Measurements from ENCODE around the gene OBSCN. TPM values are rescaled to one million over a fixed set of nuclear protein-coding genes. Genes with fewer than 3 reads are reported as not detected.

OBSCN gene
- total RNA-seq, 1 donor from 2014 or later = 25.7 TPM

DNA sequence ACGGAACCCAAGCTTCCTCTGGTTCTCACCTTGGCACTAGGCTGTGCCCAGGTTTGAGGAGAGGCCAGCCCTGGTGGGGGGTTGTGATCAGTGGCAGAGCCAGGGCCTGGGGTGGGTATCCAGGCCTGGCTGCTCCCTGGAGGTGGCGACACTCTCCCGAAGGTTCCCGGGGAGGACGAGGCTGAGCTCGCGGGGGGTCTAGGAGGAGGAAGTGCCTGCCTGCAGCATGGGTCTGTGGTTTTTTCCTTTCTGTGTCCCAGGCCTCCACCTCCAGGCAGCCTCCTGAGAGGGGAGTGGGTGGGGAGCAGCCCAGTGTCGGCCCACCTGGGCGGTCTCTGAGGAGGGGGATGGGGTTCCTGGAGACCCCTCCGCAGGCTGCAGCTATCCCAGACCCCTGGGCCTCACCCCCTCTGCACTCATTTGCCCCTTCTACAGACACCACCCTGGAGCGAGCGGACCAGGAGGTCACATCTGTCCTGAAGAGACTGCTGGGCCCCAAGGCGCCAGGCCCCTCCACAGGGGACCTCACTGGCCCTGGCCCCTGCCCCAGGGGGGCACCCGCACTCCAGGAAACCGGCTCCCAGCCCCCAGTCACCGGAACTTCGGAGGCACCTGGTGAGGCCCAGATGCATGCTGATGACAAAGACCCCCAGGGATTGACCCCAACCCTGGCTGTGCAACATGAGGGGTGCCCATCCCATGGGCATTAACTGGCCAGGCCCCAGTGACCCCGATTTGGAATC is 154.5 kb downstream of the OBSCN start:
- no peaks in the 10 kb centered on the region for H3K36me3 Mint-ChIP-seq (ENCODE audit: unreplicated experiment)
- H3K27ac Mint-ChIP-seq (ENCODE audit: unreplicated experiment) = no peak overlapping the region
- peaks cover 6% of the 10 kb centered on the region for H3K4me1 Mint-ChIP-seq (ENCODE audit: low read depth, unreplicated experiment)
- TF ChIP-seq, protein P1, sequence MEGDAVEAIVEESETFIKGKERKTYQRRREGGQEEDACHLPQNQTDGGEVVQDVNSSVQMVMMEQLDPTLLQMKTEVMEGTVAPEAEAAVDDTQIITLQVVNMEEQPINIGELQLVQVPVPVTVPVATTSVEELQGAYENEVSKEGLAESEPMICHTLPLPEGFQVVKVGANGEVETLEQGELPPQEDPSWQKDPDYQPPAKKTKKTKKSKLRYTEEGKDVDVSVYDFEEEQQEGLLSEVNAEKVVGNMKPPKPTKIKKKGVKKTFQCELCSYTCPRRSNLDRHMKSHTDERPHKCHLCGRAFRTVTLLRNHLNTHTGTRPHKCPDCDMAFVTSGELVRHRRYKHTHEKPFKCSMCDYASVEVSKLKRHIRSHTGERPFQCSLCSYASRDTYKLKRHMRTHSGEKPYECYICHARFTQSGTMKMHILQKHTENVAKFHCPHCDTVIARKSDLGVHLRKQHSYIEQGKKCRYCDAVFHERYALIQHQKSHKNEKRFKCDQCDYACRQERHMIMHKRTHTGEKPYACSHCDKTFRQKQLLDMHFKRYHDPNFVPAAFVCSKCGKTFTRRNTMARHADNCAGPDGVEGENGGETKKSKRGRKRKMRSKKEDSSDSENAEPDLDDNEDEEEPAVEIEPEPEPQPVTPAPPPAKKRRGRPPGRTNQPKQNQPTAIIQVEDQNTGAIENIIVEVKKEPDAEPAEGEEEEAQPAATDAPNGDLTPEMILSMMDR (IDR thresholded peaks at IDR 0.05; ENCODE audit: partially characterized antibody, unreplicated experiment) = no peak
- H3K4me3 Mint-ChIP-seq (ENCODE audit: unreplicated experiment) = no peak overlapping the region
- DNase-seq = peak; percentile 14
- peaks cover 1% of the 10 kb centered on the region for H3K9me3 Mint-ChIP-seq (ENCODE audit: unreplicated experiment)
- H3K27me3 Mint-ChIP-seq (ENCODE audit: unreplicated experiment) = peaks cover 4% of the 10 kb centered on the region

DNA sequence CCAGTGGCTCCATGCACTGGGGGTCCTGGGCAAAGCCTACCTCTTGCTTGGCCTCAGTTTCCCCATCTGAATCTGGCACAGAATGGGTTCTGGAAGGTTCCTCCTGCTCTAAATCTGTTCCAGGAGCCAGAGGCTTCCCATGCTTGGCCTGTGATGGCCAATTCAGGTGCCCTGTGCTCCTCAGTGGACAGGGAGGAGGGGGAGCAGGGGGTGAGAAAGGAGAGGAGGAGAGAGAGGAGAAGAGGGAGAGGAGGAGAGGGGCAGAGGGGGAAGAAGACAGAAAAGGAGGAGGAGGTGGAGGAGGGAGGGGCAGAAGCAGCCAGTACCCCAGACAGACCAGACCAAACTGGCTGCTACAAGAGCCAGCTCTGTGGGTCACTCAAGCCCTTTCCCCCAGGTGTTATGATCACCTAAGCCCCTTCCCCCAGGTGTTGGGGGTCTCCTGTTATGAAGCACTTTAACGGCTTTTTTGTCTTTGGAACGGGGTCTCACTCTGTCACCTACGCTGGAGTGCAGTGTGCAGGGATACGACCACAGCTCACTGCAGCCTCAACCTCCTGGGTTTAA is 155.1 kb downstream of the OBSCN start:
- peaks cover under 1% of the 10 kb centered on the region for H3K9me3 Mint-ChIP-seq (ENCODE audit: unreplicated experiment)
- no peaks in the 10 kb centered on the region for H3K36me3 Mint-ChIP-seq (ENCODE audit: unreplicated experiment)
- no peak overlapping the region for H3K4me3 Mint-ChIP-seq (ENCODE audit: unreplicated experiment)
- DNase-seq = no peak
- H3K27ac Mint-ChIP-seq (ENCODE audit: unreplicated experiment) = no peak overlapping the region
- TF ChIP-seq, protein P1 (IDR thresholded peaks at IDR 0.05; ENCODE audit: partially characterized antibody, unreplicated experiment) = no peak
- H3K27me3 Mint-ChIP-seq (ENCODE audit: unreplicated experiment) = peaks cover 4% of the 10 kb centered on the region
- peaks cover under 1% of the 10 kb centered on the region for H3K4me1 Mint-ChIP-seq (ENCODE audit: low read depth, unreplicated experiment)

DNA sequence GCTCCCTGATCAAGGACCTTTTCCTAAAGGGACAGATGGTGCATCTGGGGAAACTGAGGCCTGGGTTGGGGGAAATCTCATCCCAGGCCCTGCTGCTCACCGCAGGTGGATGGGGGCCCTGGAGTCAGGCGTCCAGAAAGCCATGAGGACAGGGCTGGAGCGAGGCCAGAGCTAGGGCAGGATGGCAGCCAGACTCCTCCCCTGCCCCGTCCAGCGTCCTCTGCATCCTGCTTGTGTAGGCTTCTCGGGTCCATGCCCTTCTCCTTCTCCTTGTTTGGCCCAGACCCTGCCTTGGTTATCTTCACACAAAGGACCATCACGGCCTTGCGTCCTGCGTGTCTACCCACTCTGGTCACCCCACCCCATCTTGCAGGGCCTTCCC is 155.8 kb downstream of the OBSCN start:
- H3K9me3 Mint-ChIP-seq (ENCODE audit: unreplicated experiment) = no peaks in the 10 kb centered on the region
- H3K27me3 Mint-ChIP-seq (ENCODE audit: unreplicated experiment) = peaks cover 4% of the 10 kb centered on the region
- no peaks in the 10 kb centered on the region for H3K4me1 Mint-ChIP-seq (ENCODE audit: low read depth, unreplicated experiment)
- DNase-seq = no peak
- TF ChIP-seq, protein P1 (IDR thresholded peaks at IDR 0.05; ENCODE audit: partially characterized antibody, unreplicated experiment) = no peak
- no peak overlapping the region for H3K4me3 Mint-ChIP-seq (ENCODE audit: unreplicated experiment)
- H3K36me3 Mint-ChIP-seq (ENCODE audit: unreplicated experiment) = no peaks in the 10 kb centered on the region
- no peak overlapping the region for H3K27ac Mint-ChIP-seq (ENCODE audit: unreplicated experiment)

DNA sequence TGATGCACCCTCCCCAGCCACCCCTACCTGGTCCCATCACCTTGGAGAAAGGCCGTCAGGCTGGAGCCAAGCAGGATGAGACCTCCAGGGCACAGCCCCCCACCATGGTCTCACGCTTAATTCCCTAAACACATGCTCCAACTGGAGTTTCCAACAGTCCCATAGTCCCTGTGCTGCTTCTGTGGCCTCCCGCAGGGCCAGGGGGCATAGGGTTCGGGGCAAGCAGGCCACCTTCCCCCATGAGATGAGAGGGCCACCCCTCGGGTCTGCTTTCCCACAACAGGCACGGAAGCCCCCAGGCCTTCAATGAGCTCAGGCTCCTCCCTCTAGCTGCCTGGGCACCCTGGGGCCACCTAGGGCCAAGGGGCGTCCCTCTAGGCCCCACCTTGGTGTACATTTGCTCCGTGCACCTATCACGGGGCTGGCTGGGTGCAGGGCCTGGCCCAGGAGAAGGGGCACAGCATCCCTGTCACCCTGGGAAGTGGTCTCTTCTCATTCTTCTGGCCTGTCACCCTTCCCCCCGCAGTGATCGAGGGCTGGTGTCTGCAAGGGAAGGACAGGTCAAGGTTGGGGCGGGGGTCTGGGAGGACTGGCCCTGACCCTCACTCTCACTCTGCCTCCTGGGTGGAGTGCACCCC is 156.3 kb downstream of the OBSCN start:
- Mint-ChIP-seq H3K27ac (ENCODE audit: unreplicated experiment) (no peak overlapping the region), H3K9me3 (ENCODE audit: unreplicated experiment) (no peaks in the 10 kb centered on the region), H3K27me3 (ENCODE audit: unreplicated experiment) (peaks cover 4% of the 10 kb centered on the region), H3K36me3 (ENCODE audit: unreplicated experiment) (no peaks in the 10 kb centered on the region), H3K4me1 (ENCODE audit: low read depth, unreplicated experiment) (no peaks in the 10 kb centered on the region), H3K4me3 (ENCODE audit: unreplicated experiment) (no peak overlapping the region)
- TF ChIP-seq, protein P1 (IDR thresholded peaks at IDR 0.05; ENCODE audit: partially characterized antibody, unreplicated experiment) = no peak
- DNase-seq = peak; percentile 15

All from glutamatergic neuron (in vitro differentiated cells).